Esophagus squamous epithelium (tissue), 4 donors: ENCODE results near the gene STARD3.

Source experiments
- POLR2A ChIP-seq, 4 donors: fragments of 450-650 bp; IDR thresholded peaks; one replicate each; pipeline ENCODE4 v1.6.1; 2017; ENCODE audit warnings: antibody characterized with exemption in 4 of 4, mild to moderate bottlenecking in 4 of 4, moderate library complexity in 3 of 4
- TF ChIP-seq, protein P1 (sequence below), 6 experiments: fragments of 450-650 bp in 4 of 6; fragments of 200-600 bp in 2 of 6; sonication (generic) in 2 of 6; IDR thresholded peaks; one replicate each; pipeline ENCODE4 v1.5.1; 2016 to 2019; ENCODE audit warnings: antibody characterized with exemption in 6 of 6, mild to moderate bottlenecking in 4 of 6, moderate library complexity in 4 of 6

DNA sequence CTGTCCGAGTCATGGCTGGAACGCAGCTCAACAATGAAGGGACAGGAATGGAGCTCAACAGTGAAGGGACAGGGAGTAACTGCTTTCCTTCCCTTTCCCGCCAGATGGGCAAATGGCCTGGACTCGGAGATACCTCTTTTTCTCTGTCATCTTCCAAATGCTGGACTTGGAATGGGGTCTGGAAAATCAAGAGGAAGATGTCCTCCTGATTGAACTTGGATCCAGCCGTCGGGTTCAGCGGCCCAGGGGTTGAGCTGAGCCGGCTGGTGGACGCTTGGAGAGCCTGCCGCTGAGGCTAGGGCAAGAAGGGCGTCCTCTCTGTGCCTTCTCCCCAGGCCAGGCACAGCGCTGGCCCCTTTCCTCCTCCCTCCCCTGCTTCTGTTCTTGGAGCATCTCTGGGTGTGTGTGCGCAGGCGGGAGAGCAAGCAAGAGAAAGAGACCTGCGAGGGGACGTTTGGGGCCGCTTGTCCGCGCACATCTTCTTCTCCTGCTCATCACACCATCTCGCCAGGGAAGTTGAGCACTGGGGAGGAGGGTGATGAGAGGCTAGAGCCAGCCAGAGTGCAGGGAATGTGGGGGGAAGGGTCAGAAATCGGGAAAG lies 35.8 kb upstream of the STARD3 start:
- TF ChIP-seq, protein P1, sequence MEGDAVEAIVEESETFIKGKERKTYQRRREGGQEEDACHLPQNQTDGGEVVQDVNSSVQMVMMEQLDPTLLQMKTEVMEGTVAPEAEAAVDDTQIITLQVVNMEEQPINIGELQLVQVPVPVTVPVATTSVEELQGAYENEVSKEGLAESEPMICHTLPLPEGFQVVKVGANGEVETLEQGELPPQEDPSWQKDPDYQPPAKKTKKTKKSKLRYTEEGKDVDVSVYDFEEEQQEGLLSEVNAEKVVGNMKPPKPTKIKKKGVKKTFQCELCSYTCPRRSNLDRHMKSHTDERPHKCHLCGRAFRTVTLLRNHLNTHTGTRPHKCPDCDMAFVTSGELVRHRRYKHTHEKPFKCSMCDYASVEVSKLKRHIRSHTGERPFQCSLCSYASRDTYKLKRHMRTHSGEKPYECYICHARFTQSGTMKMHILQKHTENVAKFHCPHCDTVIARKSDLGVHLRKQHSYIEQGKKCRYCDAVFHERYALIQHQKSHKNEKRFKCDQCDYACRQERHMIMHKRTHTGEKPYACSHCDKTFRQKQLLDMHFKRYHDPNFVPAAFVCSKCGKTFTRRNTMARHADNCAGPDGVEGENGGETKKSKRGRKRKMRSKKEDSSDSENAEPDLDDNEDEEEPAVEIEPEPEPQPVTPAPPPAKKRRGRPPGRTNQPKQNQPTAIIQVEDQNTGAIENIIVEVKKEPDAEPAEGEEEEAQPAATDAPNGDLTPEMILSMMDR (IDR thresholded peaks at IDR 0.05): no peak
- TF ChIP-seq POLR2A (IDR thresholded peaks at IDR 0.05): no peak
